Measurements from ENCODE around the gene C1QTNF1.
"Not testable (repeated sequence)": the region's sequence is repeated elsewhere in the genome, so short reads cannot be mapped to it uniquely, and the experiment has no call there.

C1QTNF1 gene

GRCh38 chr17:79026376-79027273 is 2.7 kb downstream of the C1QTNF1 start:
- no peak for DNase-seq

GRCh38 chr17:79027274-79027924 is 3.4 kb downstream of the C1QTNF1 start:
- DNase-seq, result no peak

- DNase-seq, result no peak
These were observed 4.0 kb downstream of the C1QTNF1 start for GRCh38 chr17:79027925-79028491.

GRCh38 chr17:79028496-79029326 is 4.7 kb downstream of the C1QTNF1 start:
- no peak for DNase-seq

- no peak for DNase-seq
These were observed 5.5 kb downstream of the C1QTNF1 start for GRCh38 chr17:79029327-79030009.

- DNase-seq, result not testable (repeated sequence)
These were observed 6.7 kb downstream of the C1QTNF1 start for GRCh38 chr17:79030636-79031035.

- no peak for DNase-seq
These were observed 8.3 kb downstream of the C1QTNF1 start for GRCh38 chr17:79031996-79032875.

GRCh38 chr17:79033046-79033616 is 9.2 kb downstream of the C1QTNF1 start:
- no peak for DNase-seq

- no peak for DNase-seq
These were observed 10.0 kb downstream of the C1QTNF1 start for GRCh38 chr17:79033741-79034501.

- DNase-seq, result no peak
These were observed 11.0 kb downstream of the C1QTNF1 start for GRCh38 chr17:79034931-79035485.

GRCh38 chr17:79035686-79036085 is 11.7 kb downstream of the C1QTNF1 start:
- no peak for DNase-seq

- no peak for DNase-seq
These were observed 12.2 kb downstream of the C1QTNF1 start for GRCh38 chr17:79036181-79036580.

GRCh38 chr17:79036596-79036995 is 12.6 kb downstream of the C1QTNF1 start:
- DNase-seq, result no peak

- DNase-seq, result no peak
These were observed 14.7 kb downstream of the C1QTNF1 start for GRCh38 chr17:79038545-79039135.

- DNase-seq, result no peak
These were observed 15.2 kb downstream of the C1QTNF1 start for GRCh38 chr17:79039171-79039570.

GRCh38 chr17:79039886-79040285 is 15.9 kb downstream of the C1QTNF1 start:
- no peak for DNase-seq

GRCh38 chr17:79041041-79041570 is 17.1 kb downstream of the C1QTNF1 start:
- no peak for DNase-seq

- no peak for DNase-seq
These were observed 17.9 kb downstream of the C1QTNF1 start for GRCh38 chr17:79041723-79042420.
